OCI-LY1 (cell line): ENCODE results near the gene L3MBTL1.

ENCODE experiments used
- EZH2 ChIP-seq: fragments of 200-600 bp; sonication (generic), shearing (Covaris generic); IDR thresholded peaks from 2 replicates; pipeline ENCODE4 v1.8.0; 2017; ENCODE audit warnings: borderline replicate concordance, mixed run types, mild to moderate bottlenecking, antibody characterized with exemption, low read length, moderate library complexity, mixed read lengths
- TF ChIP-seq, protein P1 (sequence below): fragments of 200-600 bp; sonication (generic), shearing (Covaris generic); IDR thresholded peaks from 2 replicates; pipeline ENCODE4 v1.5.1; 2017; ENCODE audit warnings: mild to moderate bottlenecking, antibody characterized with exemption, low read length, moderate library complexity, mixed read lengths

GRCh38 chr20:43533060-43533459 lies 25.6 kb downstream of the L3MBTL1 start:
- TF ChIP-seq, protein P1, sequence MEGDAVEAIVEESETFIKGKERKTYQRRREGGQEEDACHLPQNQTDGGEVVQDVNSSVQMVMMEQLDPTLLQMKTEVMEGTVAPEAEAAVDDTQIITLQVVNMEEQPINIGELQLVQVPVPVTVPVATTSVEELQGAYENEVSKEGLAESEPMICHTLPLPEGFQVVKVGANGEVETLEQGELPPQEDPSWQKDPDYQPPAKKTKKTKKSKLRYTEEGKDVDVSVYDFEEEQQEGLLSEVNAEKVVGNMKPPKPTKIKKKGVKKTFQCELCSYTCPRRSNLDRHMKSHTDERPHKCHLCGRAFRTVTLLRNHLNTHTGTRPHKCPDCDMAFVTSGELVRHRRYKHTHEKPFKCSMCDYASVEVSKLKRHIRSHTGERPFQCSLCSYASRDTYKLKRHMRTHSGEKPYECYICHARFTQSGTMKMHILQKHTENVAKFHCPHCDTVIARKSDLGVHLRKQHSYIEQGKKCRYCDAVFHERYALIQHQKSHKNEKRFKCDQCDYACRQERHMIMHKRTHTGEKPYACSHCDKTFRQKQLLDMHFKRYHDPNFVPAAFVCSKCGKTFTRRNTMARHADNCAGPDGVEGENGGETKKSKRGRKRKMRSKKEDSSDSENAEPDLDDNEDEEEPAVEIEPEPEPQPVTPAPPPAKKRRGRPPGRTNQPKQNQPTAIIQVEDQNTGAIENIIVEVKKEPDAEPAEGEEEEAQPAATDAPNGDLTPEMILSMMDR: no peak
- no peak for TF ChIP-seq EZH2
